T-helper 2 cell treated with Interferon-gamma antibody and Interleukin-4, amounts not matched to agents 5 μg/mL and 100 μg/mL, for 36 hours (primary cell): ENCODE data around the gene XPC.

Experiments
- DNase-seq: peaks from one replicate; pipeline ENCODE4 v3.0.0; 2021; ENCODE audit warnings: low spot score
- H3K27ac Mint-ChIP-seq: one replicate; pipeline ENCODE4 v1.8.0; 2021; ENCODE audit warnings: mild to moderate bottlenecking, mixed read lengths
- H3K27me3 Mint-ChIP-seq: one replicate; pipeline ENCODE4 v1.8.0; 2021; ENCODE audit warnings: low read depth, mixed read lengths
- H3K36me3 Mint-ChIP-seq: one replicate; pipeline ENCODE4 v1.8.0; 2021; ENCODE audit warnings: low read depth, mixed read lengths
- H3K4me1 Mint-ChIP-seq: one replicate; pipeline ENCODE4 v1.8.0; 2021; ENCODE audit warnings: low read depth, mixed read lengths
- H3K4me3 Mint-ChIP-seq: one replicate; pipeline ENCODE4 v1.8.0; 2022; ENCODE audit warnings: mild to moderate bottlenecking, moderate library complexity, mixed read lengths
- H3K9me3 Mint-ChIP-seq: one replicate; pipeline ENCODE4 v1.8.0; 2021; ENCODE audit warnings: mixed read lengths

The XPC gene

GRCh38 chr3:14134291-14134690 lies 44.1 kb downstream of the XPC start:
- H3K4me3 Mint-ChIP-seq, result no peak overlapping the region
- DNase-seq, result no peak
- no peak overlapping the region for H3K27ac Mint-ChIP-seq
- no peaks in the 10 kb centered on the region for H3K4me1 Mint-ChIP-seq
- H3K27me3 Mint-ChIP-seq, result no peaks in the 10 kb centered on the region
- H3K9me3 Mint-ChIP-seq, result no peaks in the 10 kb centered on the region
- peaks cover 47% of the 10 kb centered on the region for H3K36me3 Mint-ChIP-seq

- H3K27ac Mint-ChIP-seq, result no peak overlapping the region
Measured at GRCh38 chr3:14133876-14134275, 44.5 kb downstream of the XPC start.

GRCh38 chr3:14133188-14133800 lies 45.1 kb downstream of the XPC start:
- H3K4me1 Mint-ChIP-seq, result peaks cover 3% of the 10 kb centered on the region
- no peak overlapping the region for H3K27ac Mint-ChIP-seq
- H3K36me3 Mint-ChIP-seq, result peaks cover 53% of the 10 kb centered on the region
- no peaks in the 10 kb centered on the region for H3K27me3 Mint-ChIP-seq
- DNase-seq, result no peak
- no peak overlapping the region for H3K4me3 Mint-ChIP-seq
- H3K9me3 Mint-ChIP-seq, result no peaks in the 10 kb centered on the region

More at GRCh38 chr3:14133876-14134275, 44.5 kb downstream of the XPC start:
- DNase-seq, result no peak
- H3K4me3 Mint-ChIP-seq, result no peak overlapping the region
- no peaks in the 10 kb centered on the region for H3K27me3 Mint-ChIP-seq
- H3K36me3 Mint-ChIP-seq, result peaks cover 50% of the 10 kb centered on the region
- no peaks in the 10 kb centered on the region for H3K9me3 Mint-ChIP-seq
- H3K4me1 Mint-ChIP-seq, result no peaks in the 10 kb centered on the region

- H3K36me3 Mint-ChIP-seq, result peaks cover 56% of the 10 kb centered on the region
- H3K27ac Mint-ChIP-seq, result no peak overlapping the region
- no peak for DNase-seq
- no peaks in the 10 kb centered on the region for H3K27me3 Mint-ChIP-seq
- H3K4me3 Mint-ChIP-seq, result no peak overlapping the region
- no peaks in the 10 kb centered on the region for H3K9me3 Mint-ChIP-seq
- H3K4me1 Mint-ChIP-seq, result peaks cover 8% of the 10 kb centered on the region
Measured at GRCh38 chr3:14132689-14133088, 45.7 kb downstream of the XPC start.

GRCh38 chr3:14132120-14132519 lies 46.3 kb downstream of the XPC start:
- no peak overlapping the region for H3K4me3 Mint-ChIP-seq
- no peaks in the 10 kb centered on the region for H3K27me3 Mint-ChIP-seq
- H3K36me3 Mint-ChIP-seq, result peaks cover 62% of the 10 kb centered on the region
- peaks cover 14% of the 10 kb centered on the region for H3K4me1 Mint-ChIP-seq
- H3K9me3 Mint-ChIP-seq, result no peaks in the 10 kb centered on the region
- H3K27ac Mint-ChIP-seq, result no peak overlapping the region
- no peak for DNase-seq

- Mint-ChIP-seq H3K4me3 (no peak overlapping the region), H3K27me3 (no peaks in the 10 kb centered on the region), H3K4me1 (peaks cover 22% of the 10 kb centered on the region), H3K9me3 (no peaks in the 10 kb centered on the region), H3K36me3 (peaks cover 58% of the 10 kb centered on the region), H3K27ac (no peak overlapping the region)
- no peak for DNase-seq
Measured at GRCh38 chr3:14131134-14131533, 47.3 kb downstream of the XPC start.

GRCh38 chr3:14130707-14131106 lies 47.7 kb downstream of the XPC start:
- Mint-ChIP-seq H3K9me3 (no peaks in the 10 kb centered on the region), H3K27ac (no peak overlapping the region), H3K4me3 (no peak overlapping the region), H3K4me1 (peaks cover 27% of the 10 kb centered on the region), H3K36me3 (peaks cover 54% of the 10 kb centered on the region), H3K27me3 (no peaks in the 10 kb centered on the region)
- no peak for DNase-seq

- H3K9me3 Mint-ChIP-seq, result no peaks in the 10 kb centered on the region
Measured at GRCh38 chr3:14130230-14130629, 48.2 kb downstream of the XPC start.

GRCh38 chr3:14129296-14129695 lies 49.1 kb downstream of the XPC start:
- DNase-seq, result no peak
- H3K4me3 Mint-ChIP-seq, result no peak overlapping the region
- peaks cover 28% of the 10 kb centered on the region for H3K4me1 Mint-ChIP-seq
- peaks cover 50% of the 10 kb centered on the region for H3K36me3 Mint-ChIP-seq
- H3K9me3 Mint-ChIP-seq, result no peaks in the 10 kb centered on the region
- H3K27me3 Mint-ChIP-seq, result no peaks in the 10 kb centered on the region
- H3K27ac Mint-ChIP-seq, result no peak overlapping the region

More at GRCh38 chr3:14130230-14130629, 48.2 kb downstream of the XPC start:
- Mint-ChIP-seq H3K27me3 (no peaks in the 10 kb centered on the region), H3K27ac (no peak overlapping the region), H3K36me3 (peaks cover 54% of the 10 kb centered on the region), H3K4me1 (peaks cover 28% of the 10 kb centered on the region), H3K4me3 (no peak overlapping the region)
- no peak for DNase-seq

- DNase-seq, result no peak
- no peak overlapping the region for H3K4me3 Mint-ChIP-seq
- H3K4me1 Mint-ChIP-seq, result peaks cover 28% of the 10 kb centered on the region
- H3K36me3 Mint-ChIP-seq, result peaks cover 44% of the 10 kb centered on the region
- H3K9me3 Mint-ChIP-seq, result no peaks in the 10 kb centered on the region
- no peaks in the 10 kb centered on the region for H3K27me3 Mint-ChIP-seq
- H3K27ac Mint-ChIP-seq, result peak overlapping the region; percentile 54
Measured at GRCh38 chr3:14128724-14129123, 49.7 kb downstream of the XPC start.

- peaks cover 37% of the 10 kb centered on the region for H3K36me3 Mint-ChIP-seq
- peaks cover 36% of the 10 kb centered on the region for H3K4me1 Mint-ChIP-seq
- H3K4me3 Mint-ChIP-seq, result peak overlapping the region; percentile 5
- H3K9me3 Mint-ChIP-seq, result no peaks in the 10 kb centered on the region
- DNase-seq, result no peak
- H3K27ac Mint-ChIP-seq, result no peak overlapping the region
- no peaks in the 10 kb centered on the region for H3K27me3 Mint-ChIP-seq
Measured at GRCh38 chr3:14127516-14128161, 50.8 kb downstream of the XPC start.

GRCh38 chr3:14126887-14127505 lies 51.4 kb downstream of the XPC start:
- Mint-ChIP-seq H3K4me3 (peak overlapping the region; percentile 94), H3K36me3 (peaks cover 34% of the 10 kb centered on the region), H3K27ac (no peak overlapping the region), H3K27me3 (no peaks in the 10 kb centered on the region), H3K4me1 (peaks cover 42% of the 10 kb centered on the region), H3K9me3 (no peaks in the 10 kb centered on the region)
- DNase-seq, result no peak

GRCh38 chr3:14126017-14126886 lies 52.1 kb downstream of the XPC start:
- H3K9me3 Mint-ChIP-seq, result no peaks in the 10 kb centered on the region

More at GRCh38 chr3:14126017-14126886, 52.1 kb downstream of the XPC start:
- DNase-seq, result no peak
- H3K4me3 Mint-ChIP-seq, result peak overlapping the region; percentile 94
- peaks cover 35% of the 10 kb centered on the region for H3K36me3 Mint-ChIP-seq
- H3K4me1 Mint-ChIP-seq, result peaks cover 42% of the 10 kb centered on the region
- H3K27me3 Mint-ChIP-seq, result no peaks in the 10 kb centered on the region
- peak overlapping the region; percentile 92 for H3K27ac Mint-ChIP-seq
